Common myeloid progenitor, CD34-positive (primary cell): Measurements from ENCODE around the gene VASN.
A peak's percentile ranks its signal among the peaks of the same experiment; 100 is the strongest.

Experiments
- CTCF ChIA-PET: fragments of 350-600 bp; sonication (Branson Sonifier 250); formaldehyde crosslinking; loops from one replicate; lab custom pipeline; 2021; ENCODE audit warnings: antibody characterized with exemption; lab: Charles Lee
- POLR2A ChIA-PET: fragments of 350-600 bp; sonication (Branson Sonifier 250); formaldehyde crosslinking; loops from one replicate; lab custom pipeline; 2021; ENCODE audit warnings: antibody characterized with exemption; lab: Charles Lee
- DNase-seq, 3 donors: peaks; one replicate each; pipeline versions ENCODE4 v3.0.0 to v3.0.0-alpha.2; 2013
- H3K27ac ChIP-seq, 2 experiments: 1 replicate in 1 of 2; 2 replicates in 1 of 2; pipeline ENCODE4 v1.7.0; 2013; ENCODE audit warnings: inconsistent platforms in 2 of 2, low read length in 2 of 2, mild to moderate bottlenecking in 2 of 2, low read depth in 1 of 2, moderate library complexity in 1 of 2; ENCODE audit not compliant: severe bottlenecking in 2 of 2, insufficient read depth in 1 of 2, poor library complexity in 1 of 2
- H3K27me3 ChIP-seq, 5 experiments: replicated peaks in 2 of 5; 1 replicate in 3 of 5; 2 replicates in 2 of 5; pipeline versions ENCODE4 v1.6.1 to v1.7.0; 2013; ENCODE audit warnings: low read length in 4 of 5, mild to moderate bottlenecking in 2 of 5, moderate library complexity in 2 of 5, inconsistent platforms in 1 of 5; ENCODE audit not compliant: insufficient read depth in 5 of 5, control insufficient read depth in 4 of 5
- H3K36me3 ChIP-seq, 4 experiments: 1 replicate in 2 of 4; 2 replicates in 2 of 4; pipeline versions ENCODE4 v1.6.1 to v1.7.0; 2013; ENCODE audit warnings: low read length in 3 of 4, control low read depth in 1 of 4, mild to moderate bottlenecking in 1 of 4; ENCODE audit not compliant: control insufficient read depth in 4 of 4, insufficient read depth in 4 of 4
- H3K4me1 ChIP-seq, 4 experiments: 1 replicate in 3 of 4; 2 replicates in 1 of 4; pipeline versions ENCODE4 v1.6.1 to v1.7.1; 2013; ENCODE audit warnings: low read length in 3 of 4, mild to moderate bottlenecking in 3 of 4, control low read depth in 1 of 4, inconsistent platforms in 1 of 4, moderate library complexity in 1 of 4; ENCODE audit not compliant: control insufficient read depth in 4 of 4, insufficient read depth in 4 of 4; ENCODE audit errors: control extremely low read depth in 1 of 4
- H3K4me3 ChIP-seq, 7 experiments: 1 replicate in 4 of 7; 2 replicates in 3 of 7; pipeline versions ENCODE4 v1.5.1 to v1.7.0; 2013; ENCODE audit warnings: mild to moderate bottlenecking in 7 of 7, low read length in 6 of 7, moderate library complexity in 6 of 7, inconsistent platforms in 2 of 7, low read depth in 2 of 7, control low read depth in 1 of 7; ENCODE audit not compliant: insufficient read depth in 4 of 7, control insufficient read depth in 1 of 7; ENCODE audit errors: extremely low read depth in 1 of 7
- H3K9me3 ChIP-seq, 5 experiments: 1 replicate in 4 of 5; 2 replicates in 1 of 5; pipeline versions ENCODE4 v1.6.1 to v1.7.1; 2013; ENCODE audit warnings: low read length in 4 of 5, mild to moderate bottlenecking in 2 of 5, inconsistent platforms in 1 of 5, low read depth in 1 of 5, moderate library complexity in 1 of 5; ENCODE audit not compliant: control insufficient read depth in 4 of 5, insufficient read depth in 2 of 5; ENCODE audit errors: control extremely low read depth in 1 of 5
- WGBS: methylation state at CpG from one replicate; pipeline ENCODE4 v1.1.5; 2013; ENCODE audit not compliant: insufficient coverage; 5-methylcytosine and 5-hydroxymethylcytosine counted together

The VASN gene

DNA sequence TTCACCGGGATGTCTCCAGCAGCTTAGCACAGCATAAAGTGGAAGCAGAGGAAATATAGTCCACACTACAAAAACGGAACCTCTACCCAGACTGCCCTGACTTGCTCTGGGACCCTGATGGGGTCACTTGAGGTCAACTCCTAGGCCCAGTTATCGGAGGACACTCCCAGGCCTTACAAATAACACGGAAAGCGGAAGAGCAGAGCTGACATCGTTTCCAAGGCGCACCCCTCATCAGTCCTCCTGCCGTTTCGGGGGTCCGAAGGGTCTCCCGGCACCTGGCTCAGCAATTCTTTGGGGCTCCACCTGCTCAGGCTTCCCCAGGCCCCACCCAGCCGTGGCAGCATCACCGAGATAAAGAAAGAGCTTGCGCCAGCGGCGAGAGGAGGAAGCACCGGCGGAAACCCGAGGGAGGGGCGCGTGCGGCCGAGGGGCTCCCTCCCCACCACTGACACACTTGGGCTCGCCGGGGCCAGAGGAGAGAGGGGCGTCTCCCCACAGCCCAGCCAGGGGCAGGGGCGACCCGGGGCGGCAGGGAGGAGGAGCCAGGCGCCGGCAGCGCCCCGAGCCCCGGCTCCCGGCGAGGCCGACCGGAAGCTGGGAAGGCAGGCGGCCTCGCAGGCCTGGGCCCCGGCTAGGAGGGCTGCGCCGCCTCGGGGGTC is 44.0 kb downstream of the VASN start:
- POLR2A ChIA-PET, result interaction anchor here (0.5 to 2.0 kb wide), 5 partner anchors 11 to 1388 kb away, joined by 4 to 10 read pairs (median 5); partner anchors contain the start of gene PAM16
- peak overlapping the region; percentile 66 to 87 (median 80) for H3K4me3 ChIP-seq
- H3K27me3 ChIP-seq, result no peaks in the 10 kb centered on the region
- no peaks in the 10 kb centered on the region for H3K9me3 ChIP-seq
- 0% methylated on average over 37 of the region's 44 CpGs for WGBS
- peaks cover 5 to 29% (median 27%) of the 10 kb centered on the region in 4 experiments for H3K4me1 ChIP-seq
- peak overlapping the region; percentile 72 to 88 for H3K27ac ChIP-seq
- DNase-seq, result peak; percentile 77 to 91 (median 88)
- peaks cover 7 to 22% (median 14%) of the 10 kb centered on the region in 4 experiments for H3K36me3 ChIP-seq
- CTCF ChIA-PET, result interaction anchor here (0.8 to 9.6 kb wide), 4 partner anchors 11 to 43 kb away, joined by 3 to 103 read pairs (median 3); no protein-coding TSS in a partner anchor

DNA sequence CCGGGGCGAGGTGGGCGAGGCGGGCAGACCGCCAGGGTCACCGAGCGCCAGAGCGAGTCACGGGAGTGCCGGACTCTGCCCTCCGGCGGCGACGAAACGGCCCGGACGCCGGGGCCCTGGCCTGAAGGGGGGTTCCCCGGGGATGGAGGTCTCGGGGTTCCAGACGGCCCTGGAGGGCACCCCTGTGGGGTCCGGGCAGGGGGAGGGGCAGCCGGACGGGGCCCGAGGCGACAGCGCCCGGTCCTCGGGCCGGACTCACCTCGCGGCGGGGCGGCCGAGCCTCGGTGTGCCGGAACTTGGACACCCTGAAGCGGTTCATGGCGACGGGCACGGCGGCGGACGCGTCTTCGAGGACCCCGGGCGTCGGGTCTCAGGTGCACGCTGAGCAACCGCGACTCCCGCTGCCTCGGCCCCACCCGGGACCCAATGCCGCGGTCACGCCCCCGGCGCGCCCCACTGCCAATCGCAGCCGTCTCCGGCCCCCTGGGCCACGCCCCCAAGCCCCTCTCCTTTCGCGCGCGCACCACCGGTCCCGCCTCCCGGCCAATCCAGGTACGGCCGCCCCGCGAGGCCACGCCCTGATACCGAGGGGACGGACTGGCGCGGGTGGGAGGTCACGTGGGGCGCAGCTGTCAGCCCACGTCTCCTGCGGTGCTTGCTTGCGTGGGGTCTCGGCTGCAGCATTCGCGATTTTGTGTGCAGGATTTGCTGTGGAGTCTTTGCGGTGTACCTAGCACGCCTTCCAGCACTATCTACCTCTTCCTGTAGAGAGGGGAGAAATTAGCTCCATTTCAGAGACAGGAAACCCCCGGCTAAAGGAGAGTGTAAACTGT is 44.8 kb downstream of the VASN start, which contains the start of gene CORO7:
Gene CORO7 (minus strand): TSS at position 397 of the 833 bp plus-strand sequence. CDS start 78 bp downstream, at position 319.
- Histone ChIP-seq H3K4me1 (peaks cover 5 to 32% (median 27%) of the 10 kb centered on the region in 4 experiments), H3K27ac (peak within 1 kb of the TSS; percentile 72 to 88), H3K9me3 (no peaks in the 10 kb centered on the region), H3K36me3 (peaks cover 4 to 19% (median 13%) of the 10 kb centered on the region in 4 experiments), H3K27me3 (no peaks in the 10 kb centered on the region), H3K4me3 (peak within 1 kb of the TSS; percentile 66 to 87 (median 80))
- CTCF ChIA-PET, result interaction anchor here (0.8 to 9.6 kb wide), 3 partner anchors 12 to 25 kb away, joined by 3 to 103 read pairs (median 3); no protein-coding TSS in a partner anchor
- WGBS, result under 1% methylated on average over 83 of the region's 92 CpGs
- POLR2A ChIA-PET, result interaction anchor here (0.5 to 2.0 kb wide), 5 partner anchors 12 to 1388 kb away, joined by 4 to 10 read pairs (median 5); partner anchors contain the start of gene PAM16
- DNase-seq, result peak; percentile 93 to 96 (median 94)

DNA sequence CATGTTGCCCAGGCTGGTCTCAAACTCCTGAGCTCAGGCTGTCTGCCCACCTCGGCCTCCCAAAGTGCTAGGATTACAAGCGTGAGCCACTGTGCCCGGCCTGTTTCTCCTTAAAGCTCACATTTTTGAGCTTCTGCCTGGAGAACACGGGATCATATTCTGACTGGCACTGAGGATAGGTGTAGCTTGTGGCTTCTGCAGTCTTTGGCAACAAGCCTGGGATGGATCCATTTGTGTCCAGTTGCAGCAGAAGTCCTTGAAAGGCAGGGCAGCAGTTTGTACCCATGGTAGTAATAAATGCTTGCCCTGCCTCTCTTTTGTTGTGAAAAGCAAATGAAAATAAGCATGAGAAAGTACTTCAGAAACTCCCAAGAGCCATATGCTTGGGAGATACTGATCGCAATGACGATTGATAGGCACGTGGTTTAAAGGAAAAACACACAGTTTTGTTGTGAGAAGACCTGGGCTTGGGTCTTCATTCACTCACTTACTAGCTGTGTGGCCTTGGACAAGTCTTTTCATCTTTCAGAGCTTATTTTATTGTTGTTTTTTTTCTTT is 47.8 kb downstream of the VASN start:
- no peak for DNase-seq
- ChIA-PET POLR2A (no interaction called here), CTCF (interaction anchor here (0.6 to 9.6 kb wide), 4 partner anchors 9 to 60 kb away, joined by 3 to 103 read pairs (median 4); no protein-coding TSS in a partner anchor)
- H3K27me3 ChIP-seq, result no peaks in the 10 kb centered on the region
- no peaks in the 10 kb centered on the region for H3K9me3 ChIP-seq
- no peak overlapping the region for H3K4me3 ChIP-seq
- H3K4me1 ChIP-seq, result peaks cover 5 to 29% (median 25%) of the 10 kb centered on the region in 4 experiments
- H3K27ac ChIP-seq, result no peak overlapping the region
- H3K36me3 ChIP-seq, result no peaks in the 10 kb centered on the region
- 100% methylated on average over 7 of the region's 7 CpGs for WGBS

DNA sequence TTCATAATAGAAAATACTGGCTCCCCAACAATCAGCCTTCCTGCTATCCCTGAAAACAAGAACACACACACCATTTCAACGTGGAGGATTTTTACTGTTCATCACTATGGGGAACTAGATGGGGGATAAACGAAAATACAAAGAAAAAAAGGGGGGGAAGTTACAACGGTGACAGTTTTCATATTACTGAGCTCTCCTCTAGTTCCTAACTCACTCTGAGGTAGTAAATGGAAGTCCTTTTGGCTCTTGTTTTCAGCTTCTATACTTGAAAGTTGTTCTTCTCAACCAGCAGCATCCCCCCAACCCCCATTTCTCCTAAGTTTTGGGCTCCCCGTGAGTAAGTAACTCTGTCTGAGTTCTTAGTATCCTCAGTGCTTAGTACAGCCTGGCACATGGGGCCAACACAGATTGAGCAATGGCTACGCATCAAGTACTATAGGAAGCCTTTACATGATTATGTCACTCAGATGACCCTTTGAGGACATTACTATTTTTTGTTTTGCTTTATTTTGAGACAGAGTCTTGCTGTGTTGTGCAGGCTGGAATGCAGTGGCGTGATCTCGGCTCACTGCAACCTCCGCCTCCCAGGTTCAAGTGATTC is 49.0 kb downstream of the VASN start:
- no peak overlapping the region for H3K27ac ChIP-seq
- DNase-seq, result no peak
- H3K4me1 ChIP-seq, result peaks cover 3 to 22% (median 17%) of the 10 kb centered on the region in 4 experiments
- H3K9me3 ChIP-seq, result no peaks in the 10 kb centered on the region
- H3K27me3 ChIP-seq, result no peaks in the 10 kb centered on the region
- H3K36me3 ChIP-seq, result no peaks in the 10 kb centered on the region
- CTCF ChIA-PET, result no interaction called here
- WGBS, result 97% methylated on average over 5 of the region's 8 CpGs
- H3K4me3 ChIP-seq, result no peak overlapping the region
- POLR2A ChIA-PET, result no interaction called here

DNA sequence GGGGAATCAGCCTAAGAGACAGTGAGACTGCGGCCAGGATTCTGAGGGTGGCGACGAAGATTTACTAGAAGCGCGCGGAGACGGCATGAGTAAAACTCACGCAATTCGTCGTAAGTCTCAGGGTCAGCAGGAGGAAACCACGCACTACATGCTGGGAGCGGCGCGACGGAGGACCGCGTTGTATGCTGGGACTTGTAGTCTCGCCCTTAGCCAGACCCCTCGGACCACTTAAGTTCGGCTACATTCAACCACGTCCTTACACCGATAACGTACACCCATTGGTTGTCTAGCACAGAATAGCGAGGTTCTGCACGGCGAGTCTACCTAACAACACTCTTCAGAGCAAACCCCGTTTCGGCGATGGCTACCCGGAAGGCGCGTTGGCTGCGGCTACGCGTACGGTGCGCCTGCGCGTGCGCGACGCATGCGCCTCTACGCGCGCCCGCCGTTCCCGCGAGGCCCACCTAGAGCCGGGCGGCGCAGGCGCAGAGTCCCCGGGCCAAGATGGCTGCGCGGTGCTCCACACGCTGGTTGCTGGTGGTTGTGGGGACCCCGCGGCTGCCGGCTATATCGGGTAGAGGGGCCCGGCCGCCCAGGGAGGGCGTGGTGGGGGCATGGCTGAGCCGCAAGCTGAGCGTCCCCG is 53.9 kb downstream of the VASN start, which contains the start of gene DNAJA3:
Gene DNAJA3 (plus strand): TSS at position 491 of the 643 bp plus-strand sequence. CDS start 14 bp downstream, at position 505.
- Histone ChIP-seq H3K36me3 (peaks cover 0 to 10% (median 4%) of the 10 kb centered on the region in 4 experiments), H3K9me3 (no peaks in the 10 kb centered on the region), H3K4me3 (peak within 1 kb of the TSS; percentile 76 to 99 (median 89)), H3K4me1 (peaks cover 10 to 25% (median 18%) of the 10 kb centered on the region in 4 experiments), H3K27ac (peak within 1 kb of the TSS; percentile 91 to 94), H3K27me3 (no peaks in the 10 kb centered on the region)
- CTCF ChIA-PET, result no interaction called here
- POLR2A ChIA-PET, result no interaction called here
- 0% methylated on average over 46 of the region's 68 CpGs for WGBS
- peak; percentile 96 to 98 (median 97) for DNase-seq
